ENCODE data around the gene SMPD3.

The SMPD3 gene

GRCh38 chr16:68369697-68370580, 78.4 kb downstream of the SMPD3 start:
- no peak overlapping the region for H3K27ac ChIP-seq
- no peak for TF ChIP-seq CTCF (IDR thresholded peaks at IDR 0.05)

DNA sequence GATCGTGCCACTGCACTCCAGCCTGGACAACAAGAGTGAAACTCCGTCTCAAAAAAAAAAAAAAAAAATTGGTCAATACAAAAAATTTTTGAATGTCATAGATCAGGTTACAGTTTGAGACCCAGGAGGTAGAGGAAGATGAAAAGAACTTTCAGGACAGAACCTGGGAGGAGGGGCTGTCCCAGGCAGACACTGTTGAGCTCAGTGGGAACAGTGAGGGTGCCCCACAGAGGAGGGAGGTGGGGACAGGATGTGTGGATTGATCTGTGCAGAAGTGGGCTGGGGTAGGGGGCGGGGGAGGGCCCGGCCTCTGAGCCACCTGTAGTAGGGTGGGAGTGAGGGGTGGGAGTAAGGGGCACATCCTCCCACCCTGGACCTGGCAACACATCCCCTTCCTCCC, 79.1 kb downstream of the SMPD3 start:
- TF ChIP-seq ZFX (IDR thresholded peaks at IDR 0.05; ENCODE audit: borderline replicate concordance): no peak
- no peak for TF ChIP-seq CTCF (IDR thresholded peaks at IDR 0.05)
- H3K27ac ChIP-seq: no peak overlapping the region

DNA sequence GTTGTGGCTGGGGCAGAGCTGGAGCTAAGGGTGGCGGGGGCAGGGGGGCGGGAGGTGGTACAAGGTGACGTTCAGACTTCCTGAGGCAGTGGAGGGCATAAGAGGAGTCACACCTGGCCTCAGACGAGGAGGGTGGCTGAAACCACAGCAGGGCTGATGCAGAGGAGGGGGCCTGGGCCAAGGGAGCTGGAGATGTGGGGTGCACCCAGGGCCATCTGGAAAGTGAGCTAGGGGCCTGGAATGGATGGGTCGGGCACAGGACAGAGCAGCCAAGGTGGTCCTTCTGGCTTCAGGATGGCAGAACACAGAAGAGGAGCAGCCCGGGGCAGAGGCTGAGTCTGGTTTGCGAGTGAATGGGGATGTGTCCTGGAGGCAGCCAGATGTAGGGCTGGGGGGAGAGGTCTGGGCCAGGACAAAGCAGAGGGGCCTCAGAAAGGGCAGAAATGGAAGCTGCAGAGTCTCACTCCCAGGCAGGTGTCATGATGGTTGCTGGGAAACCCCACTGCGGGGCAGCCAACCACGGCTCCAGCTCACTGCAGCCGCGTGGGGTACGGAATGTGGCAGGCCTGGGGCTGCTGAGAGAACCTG, 79.9 kb downstream of the SMPD3 start:
- TF ChIP-seq CTCF (IDR thresholded peaks at IDR 0.05) (no peak), ZFX (IDR thresholded peaks at IDR 0.05; ENCODE audit: borderline replicate concordance) (no peak)
- no peak overlapping the region for H3K27ac ChIP-seq

DNA sequence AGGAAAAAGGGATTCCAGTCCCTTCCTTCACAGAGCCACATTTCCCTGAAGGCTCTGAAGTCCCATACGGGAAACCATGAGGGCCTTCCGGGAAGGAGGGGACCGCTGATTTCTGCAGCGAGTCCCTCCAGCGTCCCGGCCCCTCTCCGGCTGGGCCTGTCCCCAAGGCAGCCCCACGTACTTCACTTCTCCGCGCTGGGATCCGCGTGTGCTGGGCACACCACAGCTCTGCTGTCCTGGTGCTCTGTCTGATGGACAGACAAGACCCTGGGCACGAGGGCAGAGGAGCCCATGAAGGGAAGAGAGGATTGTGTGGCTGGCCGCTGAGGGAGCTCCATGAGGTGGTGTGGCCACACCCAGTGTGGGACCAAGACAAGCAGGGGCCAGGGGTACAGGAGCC, 80.4 kb downstream of the SMPD3 start:
- H3K27ac ChIP-seq: no peak overlapping the region
- no peak for TF ChIP-seq CTCF (IDR thresholded peaks at IDR 0.05)
- TF ChIP-seq ZFX (IDR thresholded peaks at IDR 0.05; ENCODE audit: borderline replicate concordance): no peak

DNA sequence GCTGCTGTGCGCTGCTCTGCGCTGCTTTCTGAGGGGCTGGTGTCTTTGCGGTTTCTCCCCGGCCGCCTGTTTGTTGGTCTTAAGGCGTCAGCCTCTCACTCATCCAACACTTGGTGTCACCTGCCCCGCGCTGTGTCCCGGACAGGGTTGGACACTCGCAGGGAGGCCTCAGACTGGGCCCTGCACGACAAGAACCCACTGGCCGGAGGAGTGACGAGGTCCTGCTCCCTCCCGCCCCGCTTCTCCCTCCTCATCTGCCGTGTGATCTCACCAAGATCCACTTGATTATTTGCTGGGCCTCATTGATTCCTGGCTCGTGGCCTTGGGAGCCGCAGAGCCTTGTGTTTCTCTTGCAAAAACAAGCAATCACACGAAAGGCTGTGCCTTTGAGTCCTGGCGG, 80.9 kb downstream of the SMPD3 start:
- no peak overlapping the region for H3K27ac ChIP-seq
- TF ChIP-seq CTCF (IDR thresholded peaks at IDR 0.05): no peak
- no peak for TF ChIP-seq ZFX (IDR thresholded peaks at IDR 0.05; ENCODE audit: borderline replicate concordance)

GRCh38 chr16:68367030-68367429, 81.3 kb downstream of the SMPD3 start:
- H3K27ac ChIP-seq: no peak overlapping the region
- TF ChIP-seq CTCF (IDR thresholded peaks at IDR 0.05) (peak; percentile 86), ZFX (IDR thresholded peaks at IDR 0.05; ENCODE audit: borderline replicate concordance) (no peak)

DNA sequence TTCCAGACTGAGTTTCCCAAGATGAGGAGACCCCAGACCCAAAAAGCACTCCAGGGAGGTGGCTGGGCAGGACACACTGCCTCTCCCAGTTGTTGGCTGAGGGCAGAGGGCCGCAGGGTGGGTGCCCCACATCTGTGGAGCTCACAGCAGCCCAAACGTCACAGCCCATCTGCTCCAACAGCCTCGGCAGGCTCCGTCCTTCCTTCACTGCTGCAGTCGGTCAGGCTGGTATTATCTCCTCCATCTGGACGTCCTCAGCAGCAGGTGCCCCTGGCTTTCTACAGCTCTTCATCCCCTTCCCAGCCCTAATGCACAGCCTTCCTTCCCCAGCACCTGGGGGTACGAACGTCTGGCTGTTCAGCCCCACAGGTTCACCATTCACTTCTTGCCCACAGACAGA, 82.2 kb downstream of the SMPD3 start:
- TF ChIP-seq ZFX (IDR thresholded peaks at IDR 0.05; ENCODE audit: borderline replicate concordance) (no peak), CTCF (IDR thresholded peaks at IDR 0.05) (no peak)

More for the DNA sequence above, 82.2 kb downstream of the SMPD3 start:
- no peak overlapping the region for H3K27ac ChIP-seq

All from 22Rv1 (cell line).